ENCODE data around the gene MACROH2A2. TPM values are rescaled to one million over a fixed set of nuclear protein-coding genes. Genes with fewer than 3 reads are reported as not detected.

MACROH2A2 gene
- total RNA-seq, 1 donor from 2014 or later = not detected

DNA sequence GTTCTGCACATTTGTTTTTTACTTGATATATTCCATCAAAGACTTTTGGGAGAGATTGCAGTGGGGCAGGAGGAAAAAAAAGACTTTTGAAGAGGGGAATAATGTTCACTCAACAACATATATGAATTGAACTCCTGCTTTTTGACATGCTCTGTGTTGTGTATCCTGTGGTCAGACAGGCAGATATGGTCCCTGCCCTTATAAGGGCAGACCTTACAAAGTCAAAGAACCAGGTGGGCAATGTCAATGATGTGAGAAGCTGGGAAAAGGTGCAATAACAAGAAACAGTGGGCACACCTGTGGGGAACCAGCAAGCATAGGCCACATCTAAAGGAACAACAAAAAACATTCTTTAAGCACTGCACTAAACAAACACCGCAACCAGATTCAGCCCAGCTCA lies 71.8 kb downstream of the MACROH2A2 start:
- TF ChIP-seq, protein P1, sequence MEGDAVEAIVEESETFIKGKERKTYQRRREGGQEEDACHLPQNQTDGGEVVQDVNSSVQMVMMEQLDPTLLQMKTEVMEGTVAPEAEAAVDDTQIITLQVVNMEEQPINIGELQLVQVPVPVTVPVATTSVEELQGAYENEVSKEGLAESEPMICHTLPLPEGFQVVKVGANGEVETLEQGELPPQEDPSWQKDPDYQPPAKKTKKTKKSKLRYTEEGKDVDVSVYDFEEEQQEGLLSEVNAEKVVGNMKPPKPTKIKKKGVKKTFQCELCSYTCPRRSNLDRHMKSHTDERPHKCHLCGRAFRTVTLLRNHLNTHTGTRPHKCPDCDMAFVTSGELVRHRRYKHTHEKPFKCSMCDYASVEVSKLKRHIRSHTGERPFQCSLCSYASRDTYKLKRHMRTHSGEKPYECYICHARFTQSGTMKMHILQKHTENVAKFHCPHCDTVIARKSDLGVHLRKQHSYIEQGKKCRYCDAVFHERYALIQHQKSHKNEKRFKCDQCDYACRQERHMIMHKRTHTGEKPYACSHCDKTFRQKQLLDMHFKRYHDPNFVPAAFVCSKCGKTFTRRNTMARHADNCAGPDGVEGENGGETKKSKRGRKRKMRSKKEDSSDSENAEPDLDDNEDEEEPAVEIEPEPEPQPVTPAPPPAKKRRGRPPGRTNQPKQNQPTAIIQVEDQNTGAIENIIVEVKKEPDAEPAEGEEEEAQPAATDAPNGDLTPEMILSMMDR (IDR thresholded peaks at IDR 0.05) = no peak
- intact Hi-C loops (cut with micrococcal nuclease) = no loop called here
- DNase-seq = no peak
- ChIA-PET POLR2A (no interaction called here), CTCF (interaction anchor here (1.3 kb wide), 1 partner anchor 9 kb away, joined by 4 read pairs; no protein-coding TSS in a partner anchor)
- peaks cover 5% of the 10 kb centered on the region for H3K4me1 Mint-ChIP-seq
- no peak overlapping the region for H3K4me3 Mint-ChIP-seq
- ATAC-seq (ENCODE audit: low read depth) = no peak
- no peaks in the 10 kb centered on the region for H3K27me3 Mint-ChIP-seq
- H3K36me3 Mint-ChIP-seq (ENCODE audit: low read depth) = peaks cover 12% of the 10 kb centered on the region
- no peaks in the 10 kb centered on the region for H3K9me3 Mint-ChIP-seq
- H3K27ac Mint-ChIP-seq = no peak overlapping the region

DNA sequence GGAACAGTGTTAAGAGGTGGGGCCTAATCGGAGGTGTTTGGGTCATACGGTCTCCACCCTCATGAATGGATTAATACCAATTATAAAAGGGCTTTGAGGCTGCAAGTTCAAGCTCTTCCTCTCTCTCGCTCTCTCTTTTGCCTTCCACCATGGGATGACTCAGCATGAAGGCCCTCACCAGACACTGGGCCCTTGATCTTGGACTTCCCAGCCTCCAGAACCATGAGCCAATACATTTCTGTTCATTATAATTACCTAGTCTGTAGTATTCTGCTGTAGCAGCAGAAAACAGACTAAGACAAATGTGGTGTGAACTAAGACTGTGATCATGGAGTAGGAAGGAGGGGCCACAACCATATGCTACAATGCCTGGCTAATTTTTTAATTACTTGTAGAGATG lies 72.3 kb downstream of the MACROH2A2 start:
- DNase-seq = no peak
- peaks cover 5% of the 10 kb centered on the region for H3K4me1 Mint-ChIP-seq
- intact Hi-C loops (cut with micrococcal nuclease) = no loop called here
- no peak for ATAC-seq (ENCODE audit: low read depth)
- no peak overlapping the region for H3K4me3 Mint-ChIP-seq
- H3K9me3 Mint-ChIP-seq = no peaks in the 10 kb centered on the region
- CTCF ChIA-PET = interaction anchor here (1.3 kb wide), 1 partner anchor 9 kb away, joined by 4 read pairs; no protein-coding TSS in a partner anchor
- H3K27me3 Mint-ChIP-seq = no peaks in the 10 kb centered on the region
- POLR2A ChIA-PET = no interaction called here
- peaks cover 12% of the 10 kb centered on the region for H3K36me3 Mint-ChIP-seq (ENCODE audit: low read depth)
- no peak overlapping the region for H3K27ac Mint-ChIP-seq
- TF ChIP-seq, protein P1 (IDR thresholded peaks at IDR 0.05) = no peak

DNA sequence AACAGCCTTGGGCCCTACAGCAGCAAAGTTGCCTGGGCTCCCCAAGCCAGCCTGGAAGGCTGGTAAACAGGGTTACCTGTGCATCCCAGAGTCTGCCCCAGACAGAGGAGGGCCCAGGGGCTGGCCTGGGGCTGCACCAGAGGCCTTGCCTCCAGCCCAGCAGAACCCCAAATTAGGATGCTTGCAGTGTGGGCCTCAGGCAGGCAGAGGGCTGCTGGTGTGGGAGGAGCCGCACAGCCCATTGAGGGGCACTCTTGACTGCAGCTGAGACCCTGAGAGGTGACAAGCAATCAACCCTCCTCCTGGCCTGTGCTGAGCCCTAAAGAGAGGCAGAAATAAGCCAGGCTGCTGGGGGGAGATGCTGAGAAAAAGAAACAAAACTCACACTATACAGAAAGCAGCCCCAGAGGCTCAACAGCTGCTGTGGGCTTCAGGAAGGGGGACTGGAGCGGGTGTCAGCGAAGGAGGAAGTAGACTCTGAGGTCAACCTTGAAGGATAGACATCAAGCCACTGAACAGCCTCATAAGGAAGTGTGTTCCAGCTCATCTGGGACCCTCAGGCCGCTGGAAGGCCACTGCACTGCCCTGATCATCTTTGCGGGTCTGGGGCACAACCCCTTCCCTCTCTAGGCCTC lies 73.4 kb downstream of the MACROH2A2 start:
- H3K9me3 Mint-ChIP-seq = no peaks in the 10 kb centered on the region
- no peaks in the 10 kb centered on the region for H3K27me3 Mint-ChIP-seq
- TF ChIP-seq, protein P1 (IDR thresholded peaks at IDR 0.05) = no peak
- CTCF ChIA-PET = no interaction called here
- H3K4me3 Mint-ChIP-seq = no peak overlapping the region
- DNase-seq = no peak
- H3K36me3 Mint-ChIP-seq (ENCODE audit: low read depth) = peaks cover 10% of the 10 kb centered on the region
- H3K27ac Mint-ChIP-seq = peak overlapping the region; percentile 46
- no peak for ATAC-seq (ENCODE audit: low read depth)
- intact Hi-C loops (cut with micrococcal nuclease) = no loop called here
- POLR2A ChIA-PET = no interaction called here
- H3K4me1 Mint-ChIP-seq = peaks cover 8% of the 10 kb centered on the region

DNA sequence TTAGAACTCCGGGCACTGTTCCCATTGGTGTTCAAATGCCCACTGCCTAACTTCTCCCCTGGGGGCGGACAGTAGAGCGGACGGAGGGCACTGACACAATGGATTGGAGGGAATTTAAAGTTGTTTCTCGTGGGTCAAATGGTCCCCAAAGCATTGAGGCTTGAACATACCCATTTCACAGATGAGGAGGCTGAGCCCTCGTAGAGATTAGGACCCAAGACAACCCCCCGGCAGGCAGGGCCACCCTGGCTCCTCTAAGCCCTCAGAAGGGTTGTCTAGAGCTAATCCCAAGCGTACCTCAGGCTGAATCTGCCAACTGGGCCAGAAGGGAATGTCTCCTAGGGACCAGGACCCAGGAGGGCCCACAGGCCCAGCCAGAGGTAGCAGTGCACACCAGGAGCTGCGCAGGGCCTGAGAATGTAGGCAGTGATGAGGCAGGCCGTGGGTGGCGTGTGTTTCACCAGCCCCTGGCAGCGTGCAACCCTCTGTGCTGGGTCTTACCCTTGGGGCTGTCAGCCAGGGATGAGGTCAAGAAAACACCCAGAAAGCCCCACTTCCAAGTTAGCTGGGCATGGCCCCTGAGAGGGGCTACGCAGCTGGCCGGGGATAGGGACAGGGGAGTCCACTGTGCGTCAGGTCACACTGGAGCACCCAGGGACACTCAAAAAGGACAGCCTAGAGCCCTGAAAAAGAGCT lies 74.2 kb downstream of the MACROH2A2 start:
- ChIA-PET CTCF (no interaction called here), POLR2A (no interaction called here)
- peaks cover 7% of the 10 kb centered on the region for H3K36me3 Mint-ChIP-seq (ENCODE audit: low read depth)
- H3K4me1 Mint-ChIP-seq = peaks cover 12% of the 10 kb centered on the region
- no peak overlapping the region for H3K4me3 Mint-ChIP-seq
- DNase-seq (no peak), ATAC-seq (ENCODE audit: low read depth) (no peak)
- no peaks in the 10 kb centered on the region for H3K9me3 Mint-ChIP-seq
- no peak overlapping the region for H3K27ac Mint-ChIP-seq
- no peaks in the 10 kb centered on the region for H3K27me3 Mint-ChIP-seq
- intact Hi-C loops (cut with micrococcal nuclease) = no loop called here
- TF ChIP-seq, protein P1 (IDR thresholded peaks at IDR 0.05) = no peak

DNA sequence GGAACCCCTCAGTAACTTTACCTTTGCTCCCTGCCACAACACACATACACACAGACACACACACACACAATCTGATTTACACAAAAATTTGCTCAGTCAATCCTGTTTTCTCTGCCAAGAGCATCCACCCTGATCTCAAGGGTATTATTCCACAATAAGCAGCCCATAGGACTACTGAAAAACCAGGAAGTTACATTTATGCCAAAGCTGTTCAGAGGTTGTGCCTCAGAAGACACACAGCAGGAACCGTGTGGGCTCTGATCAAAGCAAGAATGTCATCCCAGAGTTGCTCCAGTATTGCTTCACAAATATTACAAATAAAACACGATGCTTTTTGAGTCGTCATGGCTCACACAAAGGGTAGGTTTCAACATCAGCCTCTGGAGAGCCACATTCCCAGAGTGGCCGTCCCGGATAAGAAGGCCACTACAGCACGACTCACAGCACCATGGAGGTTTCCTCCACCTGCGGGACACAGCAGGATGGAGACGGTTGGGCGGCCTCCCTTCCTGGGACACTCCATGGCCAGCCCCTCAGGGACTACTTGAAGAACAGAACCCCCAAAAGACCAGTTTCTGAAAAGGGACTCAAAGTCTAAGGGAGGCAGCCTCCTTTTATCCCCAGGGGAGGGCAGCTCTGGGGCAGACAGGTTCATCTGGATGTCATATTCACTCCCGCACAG lies 78.4 kb downstream of the MACROH2A2 start:
- no peak for DNase-seq
- ChIA-PET CTCF (interaction anchor here (1.0 kb wide), 1 partner anchor 16 kb away, joined by 4 read pairs; the partner anchor contains the start of gene TYSND1), POLR2A (interaction anchor here (0.5 kb wide), 1 partner anchor 39 kb away, joined by 6 read pairs; the partner anchor contains the start of gene SAR1A)
- TF ChIP-seq, protein P1 (IDR thresholded peaks at IDR 0.05) = no peak
- H3K4me1 Mint-ChIP-seq = peaks cover 23% of the 10 kb centered on the region
- H3K27ac Mint-ChIP-seq = peak overlapping the region; percentile 14
- intact Hi-C loops (cut with micrococcal nuclease) = loop anchor here (5.0 kb wide), 1 partner anchor 41 kb away; the partner anchor contains the start of gene SAR1A
- H3K9me3 Mint-ChIP-seq = no peaks in the 10 kb centered on the region
- H3K4me3 Mint-ChIP-seq = peak overlapping the region; percentile 6
- H3K36me3 Mint-ChIP-seq (ENCODE audit: low read depth) = peaks cover 9% of the 10 kb centered on the region
- H3K27me3 Mint-ChIP-seq = no peaks in the 10 kb centered on the region
- no peak for ATAC-seq (ENCODE audit: low read depth)
